HG03025 (cell line): ENCODE measurements around the gene BRMS1.
A peak's percentile ranks its signal among the peaks of the same experiment; 100 is the strongest.
"Not testable (repeated sequence)": the region's sequence is repeated elsewhere in the genome, so short reads cannot be mapped to it uniquely, and the experiment has no call there.

Experiments used
- ATAC-seq: cut with Tn5 transposase; IDR thresholded peaks from one replicate; pipeline ENCODE4 v1.9.1; 2021; ENCODE audit warnings: mild to moderate bottlenecking, moderate library complexity; ENCODE audit not compliant: unreplicated experiment, low FRiP score

The BRMS1 gene

GRCh38 chr11:66312549-66313320, 32.2 kb downstream of the BRMS1 start:
- peak; percentile 55 for ATAC-seq

- ATAC-seq, result peak; percentile 63
Observed at GRCh38 chr11:66311965-66312548, 32.8 kb downstream of the BRMS1 start.

GRCh38 chr11:66311470-66311964, 33.4 kb downstream of the BRMS1 start:
- ATAC-seq, result no peak

DNA sequence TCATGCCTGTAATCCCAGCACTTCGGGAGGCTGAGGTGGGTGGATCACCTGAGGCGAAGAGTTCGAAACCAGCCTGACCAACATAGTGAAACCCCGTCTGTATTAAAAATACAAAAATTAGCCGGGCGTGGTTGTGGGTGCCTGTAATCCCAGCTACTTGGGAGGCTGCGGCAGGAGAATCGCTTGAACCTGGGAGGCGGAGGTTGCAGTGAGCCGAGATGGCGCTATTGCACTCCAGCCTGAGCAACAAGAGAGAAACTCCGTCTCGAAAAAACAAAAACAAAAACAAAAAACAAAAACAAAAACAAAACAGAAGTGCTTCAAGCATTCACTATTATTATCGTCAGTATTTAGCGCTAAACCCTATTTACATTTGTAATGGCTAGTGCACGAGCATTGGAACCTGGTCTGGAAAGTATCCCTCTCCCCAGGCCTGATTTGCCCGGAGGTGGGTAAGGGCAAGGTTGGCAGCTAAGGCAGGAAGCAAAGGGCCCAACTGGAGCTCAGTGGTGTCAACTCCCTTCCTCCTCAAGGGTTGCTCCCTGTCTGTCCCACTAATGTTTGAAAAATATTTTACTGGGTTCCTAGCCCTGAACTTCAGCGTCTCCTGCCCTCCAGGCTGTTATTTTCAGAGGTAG, 34.0 kb downstream of the BRMS1 start:
- ATAC-seq, result not testable (repeated sequence)

DNA sequence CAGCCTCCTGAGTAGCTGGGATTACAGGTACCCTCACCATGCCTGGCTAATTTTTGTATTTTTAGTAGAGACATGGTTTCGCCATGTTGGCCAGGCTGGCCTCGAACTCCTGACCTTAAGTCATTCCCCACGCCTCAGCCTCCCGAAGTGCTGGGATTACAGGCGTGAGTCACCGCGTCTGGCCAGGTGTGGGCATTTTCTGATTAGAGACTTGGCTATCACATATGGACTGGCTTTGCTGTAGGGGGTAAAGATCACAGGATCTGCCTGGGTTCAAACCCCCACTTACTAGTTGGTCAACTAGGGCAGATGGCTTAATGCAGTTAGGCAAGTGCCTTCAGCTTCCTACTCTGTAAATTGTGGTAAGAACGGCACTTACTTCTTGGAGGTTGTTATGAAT, 34.6 kb downstream of the BRMS1 start:
- no peak for ATAC-seq

DNA sequence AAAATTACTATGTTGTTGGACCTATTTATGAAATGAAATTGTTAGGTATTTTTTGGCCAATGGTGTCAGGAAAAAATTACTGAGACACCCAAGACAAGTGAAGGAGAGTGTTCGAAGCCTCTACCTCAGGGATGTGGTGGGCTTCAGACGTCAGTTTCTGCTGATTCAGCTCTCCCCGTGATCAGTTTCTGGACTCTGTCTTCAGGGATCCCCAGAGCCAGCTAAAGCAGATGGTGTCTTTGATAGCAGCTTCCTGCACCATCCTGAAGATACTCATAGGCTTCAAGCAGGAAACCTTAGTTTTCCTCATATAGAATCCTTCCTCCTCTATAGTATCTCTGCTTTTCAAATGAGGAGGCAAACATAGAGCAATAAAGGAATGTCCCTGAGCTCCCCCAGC, 35.4 kb downstream of the BRMS1 start:
- ATAC-seq, result no peak

- ATAC-seq, result no peak
Observed at GRCh38 chr11:66302656-66303055, 42.2 kb downstream of the BRMS1 start.

- ATAC-seq, result no peak
Observed at GRCh38 chr11:66299186-66299585, 45.7 kb downstream of the BRMS1 start.

DNA sequence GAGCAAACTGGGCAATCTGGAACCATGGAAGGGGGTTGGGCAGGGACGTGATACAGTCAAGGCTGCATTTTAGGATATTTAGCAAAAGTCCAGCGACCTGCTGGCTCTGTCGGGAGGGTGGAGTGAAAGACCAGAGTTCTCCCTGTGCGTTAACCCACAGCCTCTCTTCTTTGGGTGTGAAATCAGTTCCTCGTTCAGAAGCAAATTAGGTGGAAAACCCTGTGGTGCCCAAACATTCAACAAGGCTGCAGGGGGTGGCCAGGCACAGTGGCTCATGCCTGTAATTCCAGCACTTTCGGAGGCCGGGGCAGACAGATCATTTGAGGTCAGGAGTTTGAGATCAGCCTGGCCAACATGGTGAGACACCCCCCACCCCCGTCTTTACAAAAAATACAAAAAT, 47.3 kb downstream of the BRMS1 start:
- ATAC-seq, result no peak

- ATAC-seq, result no peak
Observed at GRCh38 chr11:66294626-66295620, 50.0 kb downstream of the BRMS1 start.

GRCh38 chr11:66293777-66294625, 50.9 kb downstream of the BRMS1 start:
- no peak for ATAC-seq

DNA sequence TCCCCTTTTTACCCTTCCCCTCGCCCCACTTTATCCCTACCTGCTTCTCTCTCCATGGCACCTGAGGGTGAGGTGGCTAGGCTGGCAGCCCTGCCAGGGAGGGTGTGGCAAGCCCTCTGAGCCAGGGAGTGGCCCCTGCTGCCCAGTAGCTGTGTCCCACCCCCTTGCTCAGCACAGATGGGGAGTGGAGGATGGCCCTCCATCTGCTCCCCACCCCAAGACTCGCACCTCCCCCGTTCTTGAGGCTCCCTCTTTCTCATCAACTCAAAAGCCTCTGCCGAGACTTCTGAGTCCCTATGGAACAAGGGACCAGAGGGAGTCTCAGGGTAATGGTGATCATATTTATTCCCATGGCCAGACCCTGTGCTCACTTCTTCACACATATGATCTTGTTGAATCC, 51.6 kb downstream of the BRMS1 start:
- ATAC-seq, result no peak

- ATAC-seq, result no peak
Observed at GRCh38 chr11:66292543-66293332, 52.2 kb downstream of the BRMS1 start.

GRCh38 chr11:66291706-66292542, 53.0 kb downstream of the BRMS1 start, which contains the start of gene TMEM151A:
TSS of gene TMEM151A (plus strand) at chr11:66291894. CDS start at chr11:66292014, 120 bp downstream.
- no peak for ATAC-seq

GRCh38 chr11:66291303-66291705, 53.6 kb downstream of the BRMS1 start:
- no peak for ATAC-seq

- no peak for ATAC-seq
Observed at GRCh38 chr11:66290330-66290621, 54.6 kb downstream of the BRMS1 start.

- ATAC-seq, result peak; percentile 39
Observed at GRCh38 chr11:66289548-66290329, 55.2 kb downstream of the BRMS1 start.
